ENCODE results near the gene TACC2. TPM values are rescaled to one million over a fixed set of nuclear protein-coding genes. Genes with fewer than 3 reads are reported as not detected.
A peak's percentile ranks its signal among the peaks of the same experiment; 100 is the strongest.

The TACC2 gene
- total RNA-seq, 4 donors from 2014 or later, result 63.1 to 102 (median 74.9) TPM

DNA sequence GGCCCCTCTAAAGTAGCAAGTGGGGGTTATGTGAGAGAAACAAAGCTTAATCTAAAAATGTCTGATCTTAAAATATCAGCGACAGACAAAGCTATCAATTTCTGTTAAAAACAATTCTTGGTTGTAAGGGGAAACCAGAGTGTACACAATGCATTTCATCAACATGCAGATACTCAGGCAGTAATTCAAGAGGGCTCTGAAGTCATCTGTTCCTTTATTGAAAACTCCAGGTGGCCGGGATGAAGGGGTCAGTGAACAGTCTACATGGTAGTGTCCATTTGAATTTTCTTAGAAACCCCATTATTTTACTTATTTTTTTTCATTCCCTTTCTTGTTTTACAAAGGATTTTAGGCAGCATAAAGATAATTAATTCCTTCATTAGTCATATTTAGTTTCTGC lies 245.5 kb downstream of the TACC2 start:
- Histone ChIP-seq H3K27ac (no peak overlapping the region), H3K4me3 (no peak overlapping the region), H3K27me3 (no peaks in the 10 kb centered on the region), H3K4me1 (peaks cover 0 to 8% (median 0%) of the 10 kb centered on the region in 3 donors), H3K36me3 (peaks cover 0 to 85% of the 10 kb centered on the region in 2 donors), H3K9me3 (no peaks in the 10 kb centered on the region)
- TF ChIP-seq POLR2A (IDR thresholded peaks at IDR 0.05), result no peak
- TF ChIP-seq POLR2AphosphoS5 (IDR thresholded peaks at IDR 0.05), result no peak
- no peak for TF ChIP-seq EP300 (IDR thresholded peaks at IDR 0.05)
- TF ChIP-seq, protein P1, sequence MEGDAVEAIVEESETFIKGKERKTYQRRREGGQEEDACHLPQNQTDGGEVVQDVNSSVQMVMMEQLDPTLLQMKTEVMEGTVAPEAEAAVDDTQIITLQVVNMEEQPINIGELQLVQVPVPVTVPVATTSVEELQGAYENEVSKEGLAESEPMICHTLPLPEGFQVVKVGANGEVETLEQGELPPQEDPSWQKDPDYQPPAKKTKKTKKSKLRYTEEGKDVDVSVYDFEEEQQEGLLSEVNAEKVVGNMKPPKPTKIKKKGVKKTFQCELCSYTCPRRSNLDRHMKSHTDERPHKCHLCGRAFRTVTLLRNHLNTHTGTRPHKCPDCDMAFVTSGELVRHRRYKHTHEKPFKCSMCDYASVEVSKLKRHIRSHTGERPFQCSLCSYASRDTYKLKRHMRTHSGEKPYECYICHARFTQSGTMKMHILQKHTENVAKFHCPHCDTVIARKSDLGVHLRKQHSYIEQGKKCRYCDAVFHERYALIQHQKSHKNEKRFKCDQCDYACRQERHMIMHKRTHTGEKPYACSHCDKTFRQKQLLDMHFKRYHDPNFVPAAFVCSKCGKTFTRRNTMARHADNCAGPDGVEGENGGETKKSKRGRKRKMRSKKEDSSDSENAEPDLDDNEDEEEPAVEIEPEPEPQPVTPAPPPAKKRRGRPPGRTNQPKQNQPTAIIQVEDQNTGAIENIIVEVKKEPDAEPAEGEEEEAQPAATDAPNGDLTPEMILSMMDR (IDR thresholded peaks at IDR 0.05), result no peak
- 80 to 100% methylated on average over 1 to 2 of the region's 2 CpGs for WGBS, 2 donors (ENCODE audit: low coverage in 1 of 2)
- ATAC-seq, result no peak

DNA sequence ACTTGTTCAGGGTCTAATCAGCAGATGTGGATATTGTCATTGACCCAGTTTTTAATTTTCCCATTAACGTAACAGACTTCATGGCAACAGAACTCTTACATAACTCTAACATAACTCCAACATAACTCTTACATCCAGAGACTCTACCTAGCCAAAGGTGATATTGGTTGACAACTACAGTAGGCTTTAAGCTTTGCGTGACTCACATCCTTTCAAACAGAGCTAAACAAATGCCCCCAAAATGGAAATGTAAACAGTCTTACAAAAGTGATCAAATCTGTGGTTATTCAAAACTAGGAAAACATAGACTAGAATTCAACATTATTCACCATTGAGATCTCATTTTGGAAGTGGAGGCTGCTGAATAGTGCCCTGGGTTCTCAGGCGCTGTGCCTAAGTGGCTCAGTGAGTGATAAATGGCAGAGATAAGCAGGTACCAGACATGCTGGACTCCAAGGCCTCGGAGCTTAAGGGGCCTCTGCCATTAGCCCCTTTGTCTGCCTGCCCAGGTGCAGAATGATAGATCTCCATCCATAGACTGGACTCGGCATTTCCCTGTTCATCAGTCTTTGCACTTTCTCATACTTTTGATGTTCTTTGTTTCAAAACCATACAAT lies 247.8 kb downstream of the TACC2 start:
- no peak for ATAC-seq
- peaks cover 0 to 8% (median 0%) of the 10 kb centered on the region in 3 donors for H3K4me1 ChIP-seq
- H3K4me3 ChIP-seq, result no peak overlapping the region
- H3K27ac ChIP-seq, result no peak overlapping the region
- H3K27me3 ChIP-seq, result no peaks in the 10 kb centered on the region
- TF ChIP-seq EP300 (IDR thresholded peaks at IDR 0.05), result no peak
- 93 to 94% methylated on average over 2 to 3 of the region's 5 CpGs for WGBS, 2 donors (ENCODE audit: low coverage in 1 of 2)
- H3K36me3 ChIP-seq, result peaks cover 0 to 85% of the 10 kb centered on the region in 2 donors
- H3K9me3 ChIP-seq, result no peaks in the 10 kb centered on the region

DNA sequence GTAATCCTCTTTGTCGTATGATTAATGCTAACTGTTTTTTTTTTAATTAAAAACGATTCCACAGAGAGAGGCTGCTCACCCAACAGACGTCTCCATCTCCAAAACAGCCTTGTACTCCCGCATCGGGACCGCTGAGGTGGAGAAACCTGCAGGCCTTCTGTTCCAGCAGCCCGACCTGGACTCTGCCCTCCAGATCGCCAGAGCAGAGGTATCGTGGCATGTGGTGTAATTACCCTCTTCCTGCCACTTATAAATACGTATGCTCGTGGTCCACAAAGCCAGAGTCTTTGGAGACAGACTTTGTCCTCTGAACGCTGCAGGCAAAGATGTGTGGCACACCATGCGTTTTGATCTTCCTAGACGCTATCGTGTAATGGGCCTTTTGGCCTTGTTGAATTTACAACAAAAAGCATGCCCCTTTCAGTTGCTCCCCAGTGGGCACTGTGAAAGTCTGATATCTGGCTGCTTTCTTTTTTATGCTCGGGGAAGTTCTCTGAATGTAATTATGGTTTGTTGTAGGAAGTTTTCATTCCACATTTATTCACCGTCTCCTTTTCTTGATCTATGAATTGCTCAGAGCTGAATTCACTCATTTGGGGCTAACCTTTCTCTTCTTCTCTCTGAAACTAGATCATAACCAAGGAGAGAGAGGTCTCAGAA lies 248.5 kb downstream of the TACC2 start:
- Histone ChIP-seq H3K36me3 (peaks cover 0 to 85% of the 10 kb centered on the region in 2 donors), H3K27me3 (no peaks in the 10 kb centered on the region), H3K4me3 (no peak overlapping the region), H3K27ac (no peak overlapping the region), H3K4me1 (peaks cover 0 to 4% (median 0%) of the 10 kb centered on the region in 3 donors), H3K9me3 (no peaks in the 10 kb centered on the region)
- 76 to 82% methylated on average over 4 to 17 of the region's 17 CpGs for WGBS, 2 donors (ENCODE audit: low coverage in 1 of 2)
- TF ChIP-seq POLR2A (IDR thresholded peaks at IDR 0.05), result no peak
- no peak for ATAC-seq

DNA sequence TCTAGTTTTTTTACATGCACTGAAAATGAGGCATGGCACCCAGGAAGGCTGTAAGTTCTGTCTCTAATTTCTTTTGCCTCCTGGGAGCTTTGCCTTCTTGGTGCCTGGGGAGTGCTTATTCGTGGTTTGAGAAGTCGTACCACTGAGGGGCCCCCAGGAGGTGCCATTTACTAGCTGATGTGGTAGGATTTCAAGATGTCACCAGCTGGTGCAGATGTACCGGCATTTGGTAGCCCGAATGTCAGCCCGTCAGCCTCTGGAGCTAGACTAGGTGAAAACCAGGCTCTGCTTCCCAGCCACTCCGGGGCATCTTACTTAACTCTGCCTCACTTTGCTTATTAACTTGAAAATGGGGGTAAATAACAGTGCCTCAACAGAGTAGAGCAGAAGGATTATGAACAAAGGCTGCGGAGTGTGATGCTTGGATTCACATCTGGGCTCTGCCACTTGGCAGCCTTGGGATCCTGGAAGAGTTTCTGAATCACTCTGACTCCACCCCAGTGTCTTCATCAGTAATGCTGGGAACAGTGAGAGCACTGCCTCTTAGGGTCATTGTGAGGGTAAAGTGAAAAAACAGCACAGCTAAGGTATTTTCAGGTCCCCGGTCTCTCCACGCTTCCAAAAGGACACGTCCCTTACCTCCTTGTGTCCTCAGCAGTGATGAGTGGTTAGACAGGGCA lies 250.8 kb downstream of the TACC2 start:
- H3K27ac ChIP-seq, result peak overlapping the region in 2 of 4 donors; percentile 26 to 56
- H3K36me3 ChIP-seq, result peaks cover 0 to 97% of the 10 kb centered on the region in 2 donors

DNA sequence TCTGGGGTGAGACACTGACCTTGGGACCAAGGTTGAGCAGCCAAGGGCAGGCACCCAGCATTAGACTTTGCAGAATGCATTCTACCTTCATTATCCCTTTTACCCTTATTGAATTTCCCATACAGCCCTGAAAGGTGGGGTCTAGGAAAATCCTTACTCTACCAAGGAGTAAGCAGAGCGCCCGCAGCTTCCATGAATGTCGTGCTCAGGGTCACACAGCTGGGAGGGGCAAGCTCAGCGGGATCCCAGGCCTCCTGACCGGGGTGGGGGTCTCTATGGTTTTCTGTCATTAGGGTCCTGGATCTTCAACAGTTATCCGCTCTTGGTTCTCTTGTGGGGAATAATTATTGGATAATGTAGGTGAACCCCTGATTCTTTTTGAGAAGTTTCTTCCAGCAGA lies 251.4 kb downstream of the TACC2 start:
- no peak for TF ChIP-seq POLR2AphosphoS5 (IDR thresholded peaks at IDR 0.05)
- TF ChIP-seq POLR2A (IDR thresholded peaks at IDR 0.05), result no peak
- no peak for TF ChIP-seq EP300 (IDR thresholded peaks at IDR 0.05)
- TF ChIP-seq, protein P1 (IDR thresholded peaks at IDR 0.05), result no peak
- no peaks in the 10 kb centered on the region for H3K9me3 ChIP-seq
- no peak overlapping the region for H3K4me3 ChIP-seq
- ATAC-seq, result no peak
- WGBS, 2 donors (ENCODE audit: low coverage in 1 of 2), result 90 to 97% methylated on average over 5 to 6 of the region's 6 CpGs
- H3K27me3 ChIP-seq, result no peaks in the 10 kb centered on the region
- peaks cover 0 to 12% (median 3%) of the 10 kb centered on the region in 3 donors for H3K4me1 ChIP-seq
- peaks cover 0 to 100% of the 10 kb centered on the region in 2 donors for H3K36me3 ChIP-seq
- peak overlapping the region in 2 of 4 donors; percentile 26 to 56 for H3K27ac ChIP-seq

More for the DNA sequence above, 250.8 kb downstream of the TACC2 start:
- Histone ChIP-seq H3K9me3 (no peaks in the 10 kb centered on the region), H3K4me3 (no peak overlapping the region), H3K27me3 (no peaks in the 10 kb centered on the region), H3K4me1 (peaks cover 0 to 12% (median 3%) of the 10 kb centered on the region in 3 donors)
- TF ChIP-seq EP300 (IDR thresholded peaks at IDR 0.05), result no peak
- TF ChIP-seq, protein P1 (IDR thresholded peaks at IDR 0.05), result no peak
- TF ChIP-seq POLR2AphosphoS5 (IDR thresholded peaks at IDR 0.05), result no peak
- TF ChIP-seq POLR2A (IDR thresholded peaks at IDR 0.05), result no peak
- ATAC-seq, result peak; percentile 67
- 75% methylated on average over 2 to 7 of the region's 10 CpGs for WGBS, 2 donors (ENCODE audit: low coverage in 1 of 2)

All from gastroesophageal sphincter (tissue), 4 donors.